ENCODE measurements around the gene IL4R. TPM values are rescaled to one million over a fixed set of nuclear protein-coding genes. Genes with fewer than 3 reads are reported as not detected.

The IL4R gene
- total and polyA plus RNA-seq, 9 donors: 11.3 to 39.5 (median 17.4) TPM

DNA sequence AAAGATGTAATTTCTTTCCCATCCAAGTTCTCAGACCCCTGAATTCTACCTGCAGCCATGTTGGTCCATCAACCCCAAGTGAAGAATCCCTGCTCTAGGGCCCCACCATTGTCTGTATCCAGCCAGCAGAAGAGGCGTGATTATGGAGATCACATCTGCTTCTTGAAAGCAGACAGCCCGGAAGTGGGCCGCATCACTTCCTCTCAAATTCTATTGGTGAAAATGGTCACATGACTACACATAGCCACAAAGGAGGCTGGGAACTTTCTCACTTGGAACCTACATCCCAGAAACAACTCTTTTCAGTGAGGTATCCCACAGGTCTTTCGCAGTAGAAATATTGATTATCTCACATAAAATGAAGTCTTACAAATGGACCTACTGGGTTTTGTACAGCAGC, 40.1 kb downstream of the IL4R start:
- intact Hi-C loops (cut with DNase I): no loop called here
- no peak for DNase-seq
- Histone ChIP-seq H3K27me3 (no peaks in the 10 kb centered on the region), H3K4me3 (no peak overlapping the region), H3K9me3 (no peaks in the 10 kb centered on the region), H3K27ac (no peak overlapping the region), H3K36me3 (no peaks in the 10 kb centered on the region), H3K4me1 (ENCODE audit: insufficient read depth) (no peaks in the 10 kb centered on the region)
- TF ChIP-seq EP300 (IDR thresholded peaks at IDR 0.05) (no peak), CTCF (IDR thresholded peaks at IDR 0.05) (no peak)
- 91 to 97% (median 95%) methylated on average over 4 of the region's 4 CpGs for WGBS, 3 donors

GRCh38 chr16:27355610-27356009, 41.8 kb downstream of the IL4R start:
- no peak for DNase-seq
- no peak overlapping the region for H3K4me3 ChIP-seq
- no peak for TF ChIP-seq EP300 (IDR thresholded peaks at IDR 0.05)
- TF ChIP-seq CTCF (IDR thresholded peaks at IDR 0.05): no peak
- no peak for TF ChIP-seq POLR2A (IDR thresholded peaks at IDR 0.05)
- H3K36me3 ChIP-seq: no peaks in the 10 kb centered on the region
- no peaks in the 10 kb centered on the region for H3K9me3 ChIP-seq
- intact Hi-C loops (cut with DNase I): no loop called here
- WGBS, 3 donors: 78 to 82% (median 82%) methylated on average over 12 of the region's 12 CpGs
- no peak overlapping the region for H3K27ac ChIP-seq
- H3K4me1 ChIP-seq (ENCODE audit: insufficient read depth): no peaks in the 10 kb centered on the region
- no peaks in the 10 kb centered on the region for H3K27me3 ChIP-seq

DNA sequence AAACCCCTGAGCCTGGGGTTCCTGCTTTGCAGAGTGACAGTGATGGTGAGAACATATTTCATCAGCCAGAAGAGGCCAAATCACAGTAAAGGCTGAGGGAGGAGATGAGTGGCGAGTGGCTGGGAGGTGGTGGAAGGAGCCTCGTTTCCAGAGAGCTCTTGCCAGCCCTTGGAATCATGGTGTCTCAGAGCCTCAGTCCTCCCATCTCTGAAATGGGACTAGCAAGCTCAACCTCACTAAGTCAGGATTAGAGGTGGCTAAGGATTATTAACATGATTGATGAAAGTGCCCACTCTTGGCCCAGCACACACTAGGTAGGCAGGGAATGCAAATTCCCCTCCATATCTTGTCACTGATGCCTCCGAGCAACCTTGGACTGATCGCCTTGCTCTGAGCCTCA, 43.0 kb downstream of the IL4R start:
- Histone ChIP-seq H3K4me1 (ENCODE audit: insufficient read depth) (no peaks in the 10 kb centered on the region), H3K36me3 (no peaks in the 10 kb centered on the region), H3K27me3 (no peaks in the 10 kb centered on the region), H3K9me3 (no peaks in the 10 kb centered on the region), H3K4me3 (no peak overlapping the region), H3K27ac (no peak overlapping the region)
- intact Hi-C loops (cut with DNase I): no loop called here
- WGBS, 3 donors: 89 to 95% (median 94%) methylated on average over 4 of the region's 4 CpGs
- TF ChIP-seq CTCF (IDR thresholded peaks at IDR 0.05) (no peak), EP300 (IDR thresholded peaks at IDR 0.05) (no peak), POLR2A (IDR thresholded peaks at IDR 0.05) (no peak)
- no peak for DNase-seq

GRCh38 chr16:27359051-27359450, 45.3 kb downstream of the IL4R start:
- Histone ChIP-seq H3K4me3 (no peak overlapping the region), H3K27ac (no peak overlapping the region), H3K4me1 (ENCODE audit: insufficient read depth) (no peaks in the 10 kb centered on the region), H3K9me3 (no peaks in the 10 kb centered on the region), H3K27me3 (no peaks in the 10 kb centered on the region), H3K36me3 (no peaks in the 10 kb centered on the region)
- intact Hi-C loops (cut with DNase I): no loop called here
- DNase-seq: no peak
- WGBS, 3 donors: 84 to 91% (median 88%) methylated on average over 4 of the region's 4 CpGs
- TF ChIP-seq POLR2A (IDR thresholded peaks at IDR 0.05): no peak
- no peak for TF ChIP-seq EP300 (IDR thresholded peaks at IDR 0.05)
- no peak for TF ChIP-seq CTCF (IDR thresholded peaks at IDR 0.05)

GRCh38 chr16:27359615-27360014, 45.8 kb downstream of the IL4R start:
- WGBS, 3 donors: 81 to 91% (median 90%) methylated on average over 6 of the region's 6 CpGs
- DNase-seq: no peak
- Histone ChIP-seq H3K4me1 (ENCODE audit: insufficient read depth) (no peaks in the 10 kb centered on the region), H3K27ac (no peak overlapping the region), H3K9me3 (no peaks in the 10 kb centered on the region), H3K36me3 (no peaks in the 10 kb centered on the region), H3K27me3 (no peaks in the 10 kb centered on the region), H3K4me3 (no peak overlapping the region)
- intact Hi-C loops (cut with DNase I): loop anchor here in 1 of 4 donors (10.0 kb wide), 1 partner anchor 185 kb away; no protein-coding TSS in a partner anchor
- TF ChIP-seq CTCF (IDR thresholded peaks at IDR 0.05) (no peak), EP300 (IDR thresholded peaks at IDR 0.05) (no peak), POLR2A (IDR thresholded peaks at IDR 0.05) (no peak)
